Panc1 (cell line): ENCODE results near the gene PAX5. TPM values are rescaled to one million over a fixed set of nuclear protein-coding genes. Genes with fewer than 3 reads are reported as not detected.

Experiments used
- ATAC-seq: fragments of 200-7000 bp; cut with Tn5 transposase; 2 replicates; pipeline ENCODE4 v1.9.1; 2020; ENCODE audit warnings: mild to moderate bottlenecking, moderate library complexity
- BruUV-seq: library from RNA; stranded (reverse); fragments of 400-500 nt; replicated peaks from 2 replicates; lab custom pipeline; 2021; lab: Mats Ljungman, UMichigan
- CTCF ChIA-PET: fragments of 300-600 bp; sonication (Branson Sonifier 250); formaldehyde crosslinking; loops from one replicate; lab custom pipeline; 2022; ENCODE audit warnings: antibody characterized with exemption; lab: Charles Lee
- POLR2A ChIA-PET: fragments of 300-600 bp; sonication (Branson Sonifier 250); formaldehyde crosslinking; loops from one replicate; lab custom pipeline; 2022; ENCODE audit warnings: antibody characterized with exemption; lab: Charles Lee
- DNase-seq: peaks from one replicate; pipeline ENCODE4 v3.0.0-alpha.2; 2010; ENCODE audit warnings: low read depth, low spot score
- H3K27ac ChIP-seq: 2 replicates; pipeline ENCODE4 v1.5.1; 2011; ENCODE audit warnings: mild to moderate bottlenecking, low read length, inconsistent platforms
- H3K27me3 ChIP-seq: fragments of 200-500 bp; sonication (Bioruptor generic); 2 replicates; pipeline ENCODE4 v1.6.0; 2014; ENCODE audit warnings: low read length, inconsistent platforms; ENCODE audit not compliant: control insufficient read depth, insufficient read depth
- H3K36me3 ChIP-seq: fragments of 200-500 bp; sonication (Bioruptor generic); 2 replicates; pipeline ENCODE4 v1.5.1; 2014; ENCODE audit warnings: inconsistent platforms, mild to moderate bottlenecking, low read length, moderate library complexity; ENCODE audit not compliant: control insufficient read depth, insufficient read depth
- H3K4me1 ChIP-seq: 2 replicates; pipeline ENCODE4 v1.5.1; 2011; ENCODE audit warnings: inconsistent platforms, mild to moderate bottlenecking, low read length, moderate library complexity; ENCODE audit not compliant: control insufficient read depth, insufficient read depth
- H3K4me3 ChIP-seq, 2 experiments: 2 replicates each; pipeline ENCODE4 v1.5.1; 2011 to 2012; ENCODE audit warnings: low read depth in 2 of 2, low read length in 2 of 2, mild to moderate bottlenecking in 2 of 2, inconsistent platforms in 1 of 2, moderate library complexity in 1 of 2
- H3K9me3 ChIP-seq: fragments of 200-500 bp; sonication (Bioruptor generic); 2 replicates; pipeline ENCODE4 v1.5.1; 2014; ENCODE audit warnings: low read depth, mild to moderate bottlenecking, inconsistent platforms, low read length, moderate library complexity; ENCODE audit not compliant: control insufficient read depth, insufficient read depth
- POLR2AphosphoS5 ChIP-seq: IDR thresholded peaks from 2 replicates; pipeline ENCODE4 v1.6.1; 2012; ENCODE audit warnings: mild to moderate bottlenecking, low read depth, low read length, moderate library complexity
- SIN3A ChIP-seq: IDR thresholded peaks from 2 replicates; pipeline ENCODE4 v1.6.1; 2012; ENCODE audit warnings: low read depth, mild to moderate bottlenecking, low read length, moderate library complexity, borderline replicate concordance; ENCODE audit not compliant: insufficient read depth
- TCF7L2 ChIP-seq: IDR thresholded peaks from 2 replicates; pipeline ENCODE4 v1.6.1; 2011; ENCODE audit warnings: mild to moderate bottlenecking, low read depth, low read length, inconsistent platforms
- in situ Hi-C: cut with HindIII; loops from 2 replicates; pipeline ENCODE4 v1.10.0; 2016; ENCODE audit warnings: low sequenced_read_pairs, low pct_unique_long_range_greater_than_20kb
- intact Hi-C: fragments of 100-400 bp; cut with micrococcal nuclease; formaldehyde crosslinking; loops from one replicate; pipeline ENCODE4 v1.10.0; 2022; ENCODE audit not compliant: unreplicated experiment
- total RNA-seq: library from RNA; stranded (reverse); gene quantifications from one replicate; pipeline ENCODE4 v1.2.1, GENCODE V29; 2021; ENCODE audit not compliant: unreplicated experiment
- TF ChIP-seq, protein P1 (sequence below), 2 experiments: IDR thresholded peaks; 2 replicates each; pipeline ENCODE4 v1.6.1; 2011 to 2012; ENCODE audit warnings: low read depth in 2 of 2, control low read depth in 1 of 2, low read length in 1 of 2, mild to moderate bottlenecking in 1 of 2, moderate library complexity in 1 of 2; ENCODE audit not compliant: insufficient read depth in 1 of 2
- TF ChIP-seq, protein P2 (sequence below): fragments of 450-650 bp; IDR thresholded peaks from 2 replicates; pipeline ENCODE4 v1.5.1; 2017; ENCODE audit warnings: mild to moderate bottlenecking

Gene PAX5
- total RNA-seq, 1 experiment from 2014 or later, result 0.39 TPM

DNA sequence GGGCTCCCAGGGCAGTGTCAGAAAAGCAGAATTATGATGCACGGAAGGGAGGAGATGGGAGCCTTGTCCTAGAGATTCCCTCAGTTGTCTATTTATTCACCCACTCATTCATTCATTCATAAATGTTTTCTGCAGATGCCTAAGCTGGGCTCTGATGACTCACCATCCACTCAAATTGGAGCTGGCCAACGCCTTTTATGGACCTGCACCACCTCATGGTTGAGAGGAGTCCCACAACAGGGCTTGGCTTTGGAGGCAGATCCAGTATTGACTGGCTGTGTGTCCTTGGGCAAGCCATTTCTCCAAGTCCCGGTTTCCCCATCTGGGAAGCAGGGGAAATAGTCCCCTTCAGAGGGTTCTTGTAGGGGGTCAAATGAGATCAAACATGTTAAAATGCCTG is 233.6 kb downstream of the PAX5 start:
- ATAC-seq, result no peak
- H3K9me3 ChIP-seq, result no peaks in the 10 kb centered on the region
- intact Hi-C loops, result no loop called here
- H3K27ac ChIP-seq, result no peak overlapping the region
- no peaks in the 10 kb centered on the region for H3K36me3 ChIP-seq
- H3K4me3 ChIP-seq, result no peak overlapping the region
- H3K27me3 ChIP-seq, result peaks cover 41% of the 10 kb centered on the region
- TF ChIP-seq, protein P1, sequence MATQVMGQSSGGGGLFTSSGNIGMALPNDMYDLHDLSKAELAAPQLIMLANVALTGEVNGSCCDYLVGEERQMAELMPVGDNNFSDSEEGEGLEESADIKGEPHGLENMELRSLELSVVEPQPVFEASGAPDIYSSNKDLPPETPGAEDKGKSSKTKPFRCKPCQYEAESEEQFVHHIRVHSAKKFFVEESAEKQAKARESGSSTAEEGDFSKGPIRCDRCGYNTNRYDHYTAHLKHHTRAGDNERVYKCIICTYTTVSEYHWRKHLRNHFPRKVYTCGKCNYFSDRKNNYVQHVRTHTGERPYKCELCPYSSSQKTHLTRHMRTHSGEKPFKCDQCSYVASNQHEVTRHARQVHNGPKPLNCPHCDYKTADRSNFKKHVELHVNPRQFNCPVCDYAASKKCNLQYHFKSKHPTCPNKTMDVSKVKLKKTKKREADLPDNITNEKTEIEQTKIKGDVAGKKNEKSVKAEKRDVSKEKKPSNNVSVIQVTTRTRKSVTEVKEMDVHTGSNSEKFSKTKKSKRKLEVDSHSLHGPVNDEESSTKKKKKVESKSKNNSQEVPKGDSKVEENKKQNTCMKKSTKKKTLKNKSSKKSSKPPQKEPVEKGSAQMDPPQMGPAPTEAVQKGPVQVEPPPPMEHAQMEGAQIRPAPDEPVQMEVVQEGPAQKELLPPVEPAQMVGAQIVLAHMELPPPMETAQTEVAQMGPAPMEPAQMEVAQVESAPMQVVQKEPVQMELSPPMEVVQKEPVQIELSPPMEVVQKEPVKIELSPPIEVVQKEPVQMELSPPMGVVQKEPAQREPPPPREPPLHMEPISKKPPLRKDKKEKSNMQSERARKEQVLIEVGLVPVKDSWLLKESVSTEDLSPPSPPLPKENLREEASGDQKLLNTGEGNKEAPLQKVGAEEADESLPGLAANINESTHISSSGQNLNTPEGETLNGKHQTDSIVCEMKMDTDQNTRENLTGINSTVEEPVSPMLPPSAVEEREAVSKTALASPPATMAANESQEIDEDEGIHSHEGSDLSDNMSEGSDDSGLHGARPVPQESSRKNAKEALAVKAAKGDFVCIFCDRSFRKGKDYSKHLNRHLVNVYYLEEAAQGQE (IDR thresholded peaks at IDR 0.05; ENCODE audit: insufficient read depth in 1 of 2, low read depth in 2 of 2, low read length in 1 of 2), result no peak
- no peak for TF ChIP-seq SIN3A
- no peak for TF ChIP-seq POLR2AphosphoS5
- TF ChIP-seq, protein P2, sequence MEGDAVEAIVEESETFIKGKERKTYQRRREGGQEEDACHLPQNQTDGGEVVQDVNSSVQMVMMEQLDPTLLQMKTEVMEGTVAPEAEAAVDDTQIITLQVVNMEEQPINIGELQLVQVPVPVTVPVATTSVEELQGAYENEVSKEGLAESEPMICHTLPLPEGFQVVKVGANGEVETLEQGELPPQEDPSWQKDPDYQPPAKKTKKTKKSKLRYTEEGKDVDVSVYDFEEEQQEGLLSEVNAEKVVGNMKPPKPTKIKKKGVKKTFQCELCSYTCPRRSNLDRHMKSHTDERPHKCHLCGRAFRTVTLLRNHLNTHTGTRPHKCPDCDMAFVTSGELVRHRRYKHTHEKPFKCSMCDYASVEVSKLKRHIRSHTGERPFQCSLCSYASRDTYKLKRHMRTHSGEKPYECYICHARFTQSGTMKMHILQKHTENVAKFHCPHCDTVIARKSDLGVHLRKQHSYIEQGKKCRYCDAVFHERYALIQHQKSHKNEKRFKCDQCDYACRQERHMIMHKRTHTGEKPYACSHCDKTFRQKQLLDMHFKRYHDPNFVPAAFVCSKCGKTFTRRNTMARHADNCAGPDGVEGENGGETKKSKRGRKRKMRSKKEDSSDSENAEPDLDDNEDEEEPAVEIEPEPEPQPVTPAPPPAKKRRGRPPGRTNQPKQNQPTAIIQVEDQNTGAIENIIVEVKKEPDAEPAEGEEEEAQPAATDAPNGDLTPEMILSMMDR, result no peak
- TF ChIP-seq TCF7L2, result no peak
- BruUV-seq, result no TSS peak
- H3K4me1 ChIP-seq, result no peaks in the 10 kb centered on the region
- in situ Hi-C loops, result no loop called here
- DNase-seq, result no peak
- POLR2A ChIA-PET, result no interaction called here
- CTCF ChIA-PET, result interaction anchor here (0.8 to 1.0 kb wide), 2 partner anchors 33 to 192 kb away, joined by 3 read pairs; no protein-coding TSS in a partner anchor

DNA sequence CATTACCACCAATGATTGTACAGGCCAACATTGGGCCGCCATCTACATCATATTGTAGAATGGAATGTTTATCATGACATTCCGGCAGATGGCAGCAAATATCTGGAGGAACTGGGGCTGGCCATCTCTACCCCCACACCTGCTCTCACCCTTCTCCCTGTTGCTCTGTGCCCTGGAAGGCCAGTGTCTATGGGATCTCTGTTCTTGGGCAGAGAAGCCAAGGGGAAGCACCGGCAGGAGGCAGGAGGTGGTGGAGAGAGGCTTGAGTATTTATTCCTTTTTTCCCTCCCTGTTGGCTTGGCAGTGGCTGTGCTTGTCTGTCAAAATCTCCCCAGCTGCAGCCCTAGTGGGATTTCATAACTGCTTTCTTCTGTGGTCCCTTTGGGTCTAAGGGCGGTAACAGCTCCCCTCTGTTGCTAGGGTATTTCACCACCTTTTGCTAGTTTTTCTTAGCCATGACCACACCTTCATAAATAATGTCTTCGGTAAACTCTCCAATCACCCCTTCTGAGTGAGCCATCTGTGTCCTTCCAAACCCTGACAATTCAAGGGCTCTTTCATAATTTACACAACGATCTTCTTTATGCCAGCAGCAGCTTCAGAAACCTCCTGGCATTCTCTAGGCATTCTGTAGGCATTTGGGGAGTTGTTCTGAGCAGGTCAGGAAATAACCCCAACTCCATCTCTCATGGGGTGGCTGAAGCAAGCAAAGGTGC is 235.6 kb downstream of the PAX5 start:
- H3K36me3 ChIP-seq, result no peaks in the 10 kb centered on the region
- no peak for DNase-seq
- BruUV-seq, result no TSS peak
- peaks cover 30% of the 10 kb centered on the region for H3K27me3 ChIP-seq
- H3K9me3 ChIP-seq, result no peaks in the 10 kb centered on the region
- peak; percentile 86 for ATAC-seq
- in situ Hi-C loops, result no loop called here
- H3K27ac ChIP-seq, result no peak overlapping the region
- H3K4me1 ChIP-seq, result no peaks in the 10 kb centered on the region
- CTCF ChIA-PET, result interaction anchor here (0.6 kb wide), 1 partner anchor 63 kb away, joined by 3 read pairs; no protein-coding TSS in a partner anchor
- intact Hi-C loops, result loop anchor here (1.0 to 10.0 kb wide), 2 partner anchors 57 to 196 kb away; no protein-coding TSS in a partner anchor
- no peak overlapping the region for H3K4me3 ChIP-seq
- POLR2A ChIA-PET, result no interaction called here
- TF ChIP-seq TCF7L2 (no peak), POLR2AphosphoS5 (no peak), SIN3A (no peak)
- TF ChIP-seq, protein P1 (IDR thresholded peaks at IDR 0.05; ENCODE audit: insufficient read depth in 1 of 2, low read depth in 2 of 2, low read length in 1 of 2), result no peak
- TF ChIP-seq, protein P2, result no peak
